Liver (tissue), 9 donors: ENCODE results near the gene DSCAML1. TPM values are rescaled to one million over a fixed set of nuclear protein-coding genes. Genes with fewer than 3 reads are reported as not detected.

Source experiments
- DNase-seq: peaks from one replicate; pipeline ENCODE4 v3.0.0-alpha.2; 2017; ENCODE audit warnings: low spot score
- H3K27ac ChIP-seq, 2 donors: one replicate each; pipeline ENCODE4 v1.7.0; 2013; ENCODE audit warnings: inconsistent platforms in 2 of 2, low read length in 2 of 2, control low read depth in 1 of 2, low read depth in 1 of 2, mild to moderate bottlenecking in 1 of 2
- H3K27me3 ChIP-seq, 4 donors: one replicate each; pipeline versions ENCODE4 v1.6.1 to v1.7.0; 2013; ENCODE audit warnings: low read length in 3 of 4, inconsistent platforms in 1 of 4, mild to moderate bottlenecking in 1 of 4, moderate library complexity in 1 of 4; ENCODE audit not compliant: control insufficient read depth in 4 of 4, insufficient read depth in 4 of 4
- H3K36me3 ChIP-seq, 4 donors: one replicate each; pipeline versions ENCODE4 v1.6.1 to v1.7.0; 2013; ENCODE audit warnings: low read length in 3 of 4, mild to moderate bottlenecking in 3 of 4, low read depth in 1 of 4, moderate library complexity in 1 of 4; ENCODE audit not compliant: control insufficient read depth in 4 of 4, insufficient read depth in 3 of 4
- H3K4me1 ChIP-seq, 4 donors: one replicate each; pipeline versions ENCODE4 v1.6.1 to v1.7.0; 2013; ENCODE audit warnings: low read length in 3 of 4, mild to moderate bottlenecking in 3 of 4, moderate library complexity in 1 of 4; ENCODE audit not compliant: control insufficient read depth in 4 of 4, insufficient read depth in 4 of 4
- H3K4me3 ChIP-seq, 3 donors: one replicate each; pipeline versions ENCODE4 v1.6.1 to v1.7.0; 2013; ENCODE audit warnings: low read length in 3 of 3, control low read depth in 1 of 3, low read depth in 1 of 3, mild to moderate bottlenecking in 1 of 3
- H3K9ac ChIP-seq, 2 donors: one replicate each; pipeline ENCODE4 v1.7.0; 2013; ENCODE audit warnings: low read length in 2 of 2, mild to moderate bottlenecking in 2 of 2, moderate library complexity in 2 of 2, control low read depth in 1 of 2, low read depth in 1 of 2
- H3K9me3 ChIP-seq, 4 donors: one replicate each; pipeline versions ENCODE4 v1.6.1 to v1.7.0; 2013; ENCODE audit warnings: low read length in 3 of 4; ENCODE audit not compliant: control insufficient read depth in 4 of 4
- FOXA1 ChIP-seq: IDR thresholded peaks from 2 replicates; pipeline ENCODE4 v1.6.1; 2016; ENCODE audit warnings: antibody characterized with exemption
- GABPA ChIP-seq, 2 donors: IDR thresholded peaks in 1 of 2; conservative IDR thresholded peaks in 1 of 2; 2 replicates each; pipeline ENCODE4 v1.6.1; 2016; ENCODE audit warnings: antibody characterized with exemption in 2 of 2, mild to moderate bottlenecking in 1 of 2, moderate library complexity in 1 of 2
- HNF4A ChIP-seq, 2 donors: conservative IDR thresholded peaks; 2 replicates each; pipeline ENCODE4 v1.6.1; 2016; ENCODE audit warnings: antibody characterized with exemption in 2 of 2, mild to moderate bottlenecking in 2 of 2
- HNF4G ChIP-seq: IDR thresholded peaks from 2 replicates; pipeline ENCODE4 v1.6.1; 2016; ENCODE audit warnings: antibody characterized with exemption
- JUND ChIP-seq, 2 donors: IDR thresholded peaks; 2 replicates each; pipeline ENCODE4 v1.6.1; 2016; ENCODE audit warnings: antibody characterized with exemption in 2 of 2
- MAX ChIP-seq: IDR thresholded peaks from 2 replicates; pipeline ENCODE4 v1.6.1; 2016; ENCODE audit warnings: antibody characterized with exemption
- SP1 ChIP-seq: IDR thresholded peaks from 2 replicates; pipeline ENCODE4 v1.6.1; 2018; ENCODE audit warnings: antibody characterized with exemption, mild to moderate bottlenecking
- TAF1 ChIP-seq: conservative IDR thresholded peaks from 2 replicates; pipeline ENCODE4 v1.6.1; 2016; ENCODE audit warnings: antibody characterized with exemption, mild to moderate bottlenecking
- YY1 ChIP-seq: IDR thresholded peaks from 2 replicates; pipeline ENCODE4 v1.6.1; 2016; ENCODE audit warnings: antibody characterized with exemption, mild to moderate bottlenecking
- WGBS: extraction: QIAGEN DNeasy Blood & Tissue Kit; methylation state at CpG from one replicate; pipeline ENCODE4 v1.1.7; 2013; 5-methylcytosine and 5-hydroxymethylcytosine counted together
- polyA plus RNA-seq, 2 donors: library from polyadenylated mRNA; stranded (reverse) in 1 of 2; unstranded in 1 of 2; fragments of 200-250 nt in 1 of 2; fragments of >200 nt in 1 of 2; fragmentation: Nextera tagmentation in 1 of 2; extraction: Ambion mirVana in 1 of 2; gene quantifications; one replicate each; pipeline versions ENCODE4 v1.2.1 to v1.2.3, GENCODE V29; 2013 to 2015
- total RNA-seq, 2 donors: library from RNA; depleted of rRNA; stranded (reverse); fragments of >200 nt; gene quantifications; one replicate each; pipeline ENCODE4 v1.2.3, GENCODE V29; 2014
- TF ChIP-seq, protein P1 (sequence below): IDR thresholded peaks from 2 replicates; pipeline ENCODE4 v1.6.1; 2016; ENCODE audit warnings: antibody characterized with exemption
- TF ChIP-seq, protein P2 (sequence below): fragments of 150-350 bp; IDR thresholded peaks from 2 replicates; pipeline ENCODE4 v1.5.1; 2017; ENCODE audit warnings: improper control_type of control experiment, low read depth, low read length; ENCODE audit not compliant: missing input control
- TF ChIP-seq, protein P3 (sequence below): IDR thresholded peaks from 2 replicates; pipeline ENCODE4 v1.6.1; 2016; ENCODE audit warnings: antibody characterized with exemption
- donor health status: healthy.
- donor health status: healthy.
- donor health status: healthy.
- donor health status: healthy.
- donor health status: healthy.

Gene DSCAML1
- total and polyA plus RNA-seq, 4 donors = 0.07 to 0.42 (median 0.20) TPM

DNA sequence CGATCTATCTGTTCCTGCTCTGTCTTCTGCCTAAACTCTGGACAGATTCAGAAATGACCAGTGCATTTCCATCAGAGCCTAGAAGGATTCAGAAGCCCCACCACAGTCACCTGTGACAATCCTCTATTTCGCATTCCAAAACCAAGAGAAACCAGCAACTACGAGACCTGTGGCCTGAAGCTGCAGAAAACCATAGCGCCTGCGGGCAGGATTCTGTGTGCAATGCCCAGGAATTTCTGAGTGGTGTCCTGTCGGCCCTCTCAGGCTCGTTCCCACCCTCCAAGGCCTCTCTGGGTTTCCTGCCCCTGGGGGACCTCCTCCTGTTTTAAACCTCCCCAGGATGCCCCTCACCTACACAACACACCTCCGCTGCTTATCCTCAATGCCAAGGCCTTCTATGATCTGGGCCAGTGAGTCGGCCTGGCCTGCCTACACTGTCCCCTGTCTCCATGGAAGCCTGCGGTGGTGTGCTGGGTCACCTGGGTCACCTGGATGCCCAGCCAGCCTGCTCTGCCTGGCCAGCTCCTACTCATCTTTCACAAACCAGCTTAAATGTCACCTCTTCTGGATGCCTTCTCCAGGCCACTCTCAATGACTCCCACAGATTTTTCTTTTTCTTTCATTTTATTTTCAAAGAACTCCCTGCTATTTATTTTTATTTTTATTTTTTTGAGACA lies 271.0 kb downstream of the DSCAML1 start:
- Histone ChIP-seq H3K9me3 (no peaks in the 10 kb centered on the region), H3K27ac (no peak overlapping the region), H3K9ac (no peak overlapping the region), H3K36me3 (no peaks in the 10 kb centered on the region), H3K4me3 (no peak overlapping the region), H3K27me3 (no peaks in the 10 kb centered on the region), H3K4me1 (no peaks in the 10 kb centered on the region)
- TF ChIP-seq JUND (IDR thresholded peaks at IDR 0.05) = no peak
- no peak for TF ChIP-seq TAF1
- no peak for TF ChIP-seq YY1
- TF ChIP-seq HNF4A (conservative IDR thresholded peaks at IDR 0.05) = no peak
- no peak for TF ChIP-seq MAX
- TF ChIP-seq HNF4G = no peak
- no peak for TF ChIP-seq FOXA1
- no peak for TF ChIP-seq GABPA (IDR thresholded peaks at IDR 0.05 in 1 of 2, conservative IDR thresholded peaks at IDR 0.05 in 1 of 2)
- TF ChIP-seq, protein P1, sequence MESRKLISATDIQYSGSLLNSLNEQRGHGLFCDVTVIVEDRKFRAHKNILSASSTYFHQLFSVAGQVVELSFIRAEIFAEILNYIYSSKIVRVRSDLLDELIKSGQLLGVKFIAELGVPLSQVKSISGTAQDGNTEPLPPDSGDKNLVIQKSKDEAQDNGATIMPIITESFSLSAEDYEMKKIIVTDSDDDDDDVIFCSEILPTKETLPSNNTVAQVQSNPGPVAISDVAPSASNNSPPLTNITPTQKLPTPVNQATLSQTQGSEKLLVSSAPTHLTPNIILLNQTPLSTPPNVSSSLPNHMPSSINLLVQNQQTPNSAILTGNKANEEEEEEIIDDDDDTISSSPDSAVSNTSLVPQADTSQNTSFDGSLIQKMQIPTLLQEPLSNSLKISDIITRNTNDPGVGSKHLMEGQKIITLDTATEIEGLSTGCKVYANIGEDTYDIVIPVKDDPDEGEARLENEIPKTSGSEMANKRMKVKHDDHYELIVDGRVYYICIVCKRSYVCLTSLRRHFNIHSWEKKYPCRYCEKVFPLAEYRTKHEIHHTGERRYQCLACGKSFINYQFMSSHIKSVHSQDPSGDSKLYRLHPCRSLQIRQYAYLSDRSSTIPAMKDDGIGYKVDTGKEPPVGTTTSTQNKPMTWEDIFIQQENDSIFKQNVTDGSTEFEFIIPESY = no peak
- TF ChIP-seq, protein P2, sequence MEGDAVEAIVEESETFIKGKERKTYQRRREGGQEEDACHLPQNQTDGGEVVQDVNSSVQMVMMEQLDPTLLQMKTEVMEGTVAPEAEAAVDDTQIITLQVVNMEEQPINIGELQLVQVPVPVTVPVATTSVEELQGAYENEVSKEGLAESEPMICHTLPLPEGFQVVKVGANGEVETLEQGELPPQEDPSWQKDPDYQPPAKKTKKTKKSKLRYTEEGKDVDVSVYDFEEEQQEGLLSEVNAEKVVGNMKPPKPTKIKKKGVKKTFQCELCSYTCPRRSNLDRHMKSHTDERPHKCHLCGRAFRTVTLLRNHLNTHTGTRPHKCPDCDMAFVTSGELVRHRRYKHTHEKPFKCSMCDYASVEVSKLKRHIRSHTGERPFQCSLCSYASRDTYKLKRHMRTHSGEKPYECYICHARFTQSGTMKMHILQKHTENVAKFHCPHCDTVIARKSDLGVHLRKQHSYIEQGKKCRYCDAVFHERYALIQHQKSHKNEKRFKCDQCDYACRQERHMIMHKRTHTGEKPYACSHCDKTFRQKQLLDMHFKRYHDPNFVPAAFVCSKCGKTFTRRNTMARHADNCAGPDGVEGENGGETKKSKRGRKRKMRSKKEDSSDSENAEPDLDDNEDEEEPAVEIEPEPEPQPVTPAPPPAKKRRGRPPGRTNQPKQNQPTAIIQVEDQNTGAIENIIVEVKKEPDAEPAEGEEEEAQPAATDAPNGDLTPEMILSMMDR = no peak
- DNase-seq = no peak
- 90% methylated on average over 10 of the region's 10 CpGs for WGBS

DNA sequence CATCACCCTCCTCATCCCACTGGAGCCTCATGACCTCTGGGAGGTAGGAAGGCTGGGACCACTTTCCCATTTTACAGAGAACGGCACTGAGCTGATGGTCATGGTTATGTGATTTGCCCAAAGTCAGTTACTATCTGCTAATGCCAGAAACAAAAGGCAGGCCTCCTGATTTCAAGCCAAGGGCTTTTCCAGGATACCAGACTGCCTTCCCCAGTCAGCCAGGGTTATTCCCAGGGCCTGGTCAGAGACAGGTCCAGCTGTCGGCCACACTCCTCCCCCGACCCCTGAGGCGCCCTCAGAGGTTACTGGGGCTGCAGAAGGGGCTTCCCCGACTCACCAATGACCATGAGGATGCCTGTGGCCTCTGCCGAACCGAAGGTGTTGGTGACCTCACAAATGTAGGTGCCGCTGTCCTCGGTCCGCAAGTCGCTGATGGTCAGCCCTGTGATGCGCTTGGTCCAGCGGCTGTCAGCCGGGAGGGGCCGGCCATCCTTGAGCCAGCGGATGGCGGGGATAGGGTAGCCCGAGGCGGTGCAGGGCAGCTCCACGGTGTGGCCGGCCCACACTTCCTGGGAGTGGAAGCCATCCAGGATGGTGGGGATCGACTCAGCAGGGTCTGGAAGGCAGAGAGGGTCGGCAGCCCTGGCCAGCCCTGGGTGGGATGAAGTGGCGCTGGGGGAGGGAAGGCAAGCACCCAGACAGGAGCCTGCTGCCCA lies 272.4 kb downstream of the DSCAML1 start:
- 93% methylated on average over 24 of the region's 24 CpGs for WGBS
- no peaks in the 10 kb centered on the region for H3K4me1 ChIP-seq
- no peak overlapping the region for H3K9ac ChIP-seq
- DNase-seq = no peak
- no peaks in the 10 kb centered on the region for H3K27me3 ChIP-seq
- TF ChIP-seq FOXA1 (no peak), HNF4A (conservative IDR thresholded peaks at IDR 0.05) (no peak)
- no peak overlapping the region for H3K4me3 ChIP-seq
- H3K9me3 ChIP-seq = no peaks in the 10 kb centered on the region
- no peaks in the 10 kb centered on the region for H3K36me3 ChIP-seq
- H3K27ac ChIP-seq = no peak overlapping the region

DNA sequence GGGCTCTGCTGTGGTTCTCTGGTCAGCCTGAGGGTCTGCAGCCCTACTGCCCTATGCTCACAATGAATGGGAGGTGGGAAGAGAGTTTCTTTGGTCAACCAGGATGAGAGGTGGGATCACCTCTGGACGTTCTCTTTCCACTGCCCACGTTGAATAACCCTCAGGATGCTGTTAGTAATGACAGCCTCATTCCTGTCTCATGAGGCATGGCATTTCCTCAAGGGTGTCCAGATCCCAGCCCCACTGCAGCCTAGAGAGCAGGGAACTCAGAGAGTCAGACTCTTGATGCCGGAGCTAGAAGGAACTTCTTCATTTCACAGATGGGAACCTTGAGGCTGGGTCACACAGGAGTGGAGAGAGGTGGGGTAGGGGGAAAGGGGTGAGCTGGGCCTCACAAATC lies 273.3 kb downstream of the DSCAML1 start:
- no peak overlapping the region for H3K9ac ChIP-seq
- no peaks in the 10 kb centered on the region for H3K36me3 ChIP-seq
- no peaks in the 10 kb centered on the region for H3K9me3 ChIP-seq
- H3K4me3 ChIP-seq = no peak overlapping the region
- H3K27ac ChIP-seq = no peak overlapping the region
- DNase-seq = no peak
- no peak for TF ChIP-seq SP1
- no peak for TF ChIP-seq TAF1
- TF ChIP-seq JUND (IDR thresholded peaks at IDR 0.05) = no peak
- TF ChIP-seq, protein P3, sequence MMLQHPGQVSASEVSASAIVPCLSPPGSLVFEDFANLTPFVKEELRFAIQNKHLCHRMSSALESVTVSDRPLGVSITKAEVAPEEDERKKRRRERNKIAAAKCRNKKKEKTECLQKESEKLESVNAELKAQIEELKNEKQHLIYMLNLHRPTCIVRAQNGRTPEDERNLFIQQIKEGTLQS = no peak
- TF ChIP-seq HNF4A (conservative IDR thresholded peaks at IDR 0.05) = no peak
- no peak for TF ChIP-seq FOXA1
- no peaks in the 10 kb centered on the region for H3K27me3 ChIP-seq
- 82% methylated on average over 3 of the region's 3 CpGs for WGBS
- H3K4me1 ChIP-seq = no peaks in the 10 kb centered on the region
